HG03060 (cell line): ENCODE data around the gene ZMYND19.
"Not testable (repeated sequence)": the region's sequence is repeated elsewhere in the genome, so short reads cannot be mapped to it uniquely, and the experiment has no call there.

Source experiments
- ATAC-seq: cut with Tn5 transposase; IDR thresholded peaks from one replicate; pipeline ENCODE4 v1.9.1; 2021; ENCODE audit warnings: low read depth, moderate number of reproducible peaks; ENCODE audit not compliant: unreplicated experiment

ZMYND19 gene

DNA sequence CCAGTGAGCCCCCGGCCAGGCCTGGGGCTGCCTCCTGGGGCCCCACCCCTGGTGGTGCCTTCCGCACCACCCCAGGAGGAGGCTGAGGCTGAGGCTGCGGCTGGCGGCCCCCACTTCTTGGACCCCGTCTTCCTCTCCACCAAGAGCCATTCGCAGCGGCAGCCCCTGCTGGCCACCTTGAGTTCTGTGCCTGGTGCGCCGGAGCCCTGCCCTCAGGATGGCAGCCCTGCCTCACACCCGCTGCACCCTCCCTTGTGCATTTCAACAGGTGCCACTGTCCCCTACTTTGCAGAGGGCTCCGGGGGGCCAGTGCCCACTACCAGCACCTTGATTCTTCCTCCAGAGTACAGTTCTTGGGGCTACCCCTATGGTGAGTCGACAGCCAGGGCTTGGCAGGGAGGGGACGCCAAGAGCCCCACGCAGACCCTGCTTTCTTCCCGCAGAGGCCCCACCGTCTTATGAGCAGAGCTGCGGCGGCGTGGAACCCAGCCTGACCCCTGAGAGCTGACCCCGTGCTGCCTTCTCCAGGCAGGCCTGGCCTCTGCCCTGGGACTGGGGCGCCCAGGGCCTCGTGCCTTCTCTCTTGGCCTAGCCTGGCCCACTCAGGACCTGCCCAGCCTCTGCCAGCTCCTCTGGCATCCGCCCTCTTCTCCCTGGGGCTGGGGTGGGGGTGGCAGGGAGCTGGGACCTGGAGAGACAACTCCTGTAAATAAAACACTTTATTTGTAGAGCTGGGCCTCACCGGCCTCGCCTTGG is 24.5 kb upstream of the ZMYND19 start:
- no peak for ATAC-seq

DNA sequence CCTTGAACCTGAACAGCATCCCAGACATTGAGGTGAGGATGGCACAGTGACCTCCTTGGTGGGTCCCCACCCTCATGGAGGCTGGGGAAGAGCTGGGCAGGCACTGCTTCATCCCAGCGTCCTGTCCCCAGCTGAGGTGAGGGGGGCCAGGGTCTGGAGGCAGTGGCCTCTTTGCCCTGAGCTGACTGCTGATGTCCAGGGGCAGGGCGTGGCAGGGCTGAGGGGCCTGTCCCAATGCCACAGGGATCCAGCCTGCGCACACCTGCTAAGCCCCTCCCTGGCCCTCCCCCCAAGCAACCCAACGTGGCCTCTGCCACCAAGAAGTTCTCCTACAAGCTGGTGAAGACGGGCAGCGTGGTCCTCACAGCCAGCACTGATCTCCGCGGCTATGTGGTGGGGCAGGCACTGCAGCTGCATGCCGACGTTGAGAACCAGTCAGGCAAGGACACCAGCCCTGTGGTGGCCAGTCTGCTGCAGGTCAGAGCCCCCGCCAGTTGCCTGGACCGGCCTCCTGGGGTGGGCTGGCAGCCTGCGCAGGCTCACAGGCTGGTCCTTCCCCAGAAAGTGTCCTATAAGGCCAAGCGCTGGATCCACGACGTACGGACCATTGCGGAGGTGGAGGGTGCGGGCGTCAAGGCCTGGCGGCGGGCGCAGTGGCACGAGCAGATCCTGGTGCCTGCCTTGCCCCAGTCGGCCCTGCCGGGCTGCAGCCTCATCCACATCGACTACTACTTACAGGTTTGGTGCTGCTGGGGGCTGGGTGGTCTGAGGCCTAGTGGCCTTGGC is 23.6 kb upstream of the ZMYND19 start:
- ATAC-seq, result no peak

DNA sequence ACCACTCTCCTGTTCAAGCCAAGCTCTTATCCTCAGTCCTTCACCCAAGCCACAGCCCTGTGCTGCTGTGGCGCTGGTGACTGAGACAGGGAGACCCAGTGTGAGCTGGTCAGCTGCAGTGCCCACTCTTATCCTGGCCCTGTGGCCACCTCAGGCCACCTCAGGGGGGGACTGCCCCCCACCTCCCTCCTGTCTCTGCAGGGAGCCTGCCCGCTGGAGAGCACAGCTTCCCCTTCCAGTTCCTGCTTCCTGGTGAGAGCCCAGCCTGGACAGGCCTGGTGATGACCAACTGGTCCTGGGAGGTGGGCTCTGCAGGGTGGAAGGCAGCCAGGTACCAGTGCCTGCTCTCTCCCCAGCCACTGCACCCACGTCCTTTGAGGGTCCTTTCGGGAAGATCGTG is 22.9 kb upstream of the ZMYND19 start:
- ATAC-seq, result no peak

DNA sequence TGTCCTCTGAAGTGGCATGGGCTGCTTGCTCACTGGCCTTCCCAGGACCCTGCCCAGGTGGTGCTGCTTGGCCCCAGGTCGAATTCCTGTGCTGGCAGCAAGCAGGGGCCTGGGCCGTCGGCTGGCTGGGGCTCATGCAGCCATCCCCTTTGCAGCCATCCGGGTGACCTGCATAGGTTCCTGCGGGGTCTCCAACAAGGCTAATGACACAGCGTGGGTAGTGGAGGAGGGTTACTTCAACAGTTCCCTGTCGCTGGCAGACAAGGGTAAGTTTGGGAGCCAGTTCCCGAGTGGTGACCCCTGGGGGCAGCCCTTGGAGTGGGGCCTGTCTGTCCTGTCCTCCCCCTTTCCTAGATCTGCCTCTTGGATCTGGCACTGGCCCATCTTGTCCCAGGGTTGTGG is 22.4 kb upstream of the ZMYND19 start:
- ATAC-seq, result no peak

DNA sequence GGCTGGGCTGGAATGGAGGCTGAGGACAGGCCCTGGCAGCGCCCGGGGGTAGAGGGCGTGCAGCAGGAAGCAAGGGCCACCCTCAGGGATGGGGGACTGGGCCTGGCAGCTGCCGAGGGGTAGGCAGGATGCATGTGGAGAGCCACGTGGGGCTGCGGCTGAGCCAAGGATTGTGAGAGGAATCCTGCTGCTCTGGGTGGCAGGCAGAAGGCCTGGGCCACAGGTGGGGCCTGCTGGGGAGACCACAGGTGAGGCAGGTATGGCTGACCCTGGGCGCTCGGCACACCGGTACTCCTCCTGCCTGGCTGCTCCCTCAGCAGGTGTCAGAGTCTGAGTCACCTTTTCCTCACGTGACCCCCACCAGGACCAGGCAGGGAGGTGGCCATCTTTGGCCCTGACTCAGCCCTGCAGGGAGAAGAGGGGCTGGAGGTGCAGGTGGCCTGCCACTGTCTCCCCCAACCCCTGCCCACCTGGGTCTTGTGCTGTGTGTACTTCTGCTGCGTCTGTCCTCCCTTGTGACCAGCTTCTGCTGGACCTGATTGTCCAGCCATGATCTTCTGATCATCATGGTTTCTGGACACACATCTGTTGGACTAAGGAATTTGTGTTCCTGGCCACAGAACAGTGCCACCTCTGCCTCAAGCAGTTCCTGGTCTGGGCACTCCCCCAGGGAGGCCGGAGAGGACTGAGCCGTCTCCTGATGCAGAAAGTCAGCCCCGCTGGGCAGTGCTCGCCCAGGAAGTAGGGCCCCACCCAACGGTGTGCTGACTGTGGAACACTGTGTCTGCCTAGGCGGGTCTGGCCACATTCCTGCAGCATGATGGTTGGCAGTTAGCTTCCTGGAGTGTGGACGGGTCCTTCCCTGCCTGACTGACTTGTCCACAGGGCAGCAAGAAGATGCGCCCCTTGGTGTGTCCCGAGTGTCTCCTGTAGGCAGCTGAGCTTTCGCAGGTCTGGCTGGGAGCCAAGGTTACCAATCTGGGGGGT is 21.6 kb upstream of the ZMYND19 start:
- no peak for ATAC-seq

DNA sequence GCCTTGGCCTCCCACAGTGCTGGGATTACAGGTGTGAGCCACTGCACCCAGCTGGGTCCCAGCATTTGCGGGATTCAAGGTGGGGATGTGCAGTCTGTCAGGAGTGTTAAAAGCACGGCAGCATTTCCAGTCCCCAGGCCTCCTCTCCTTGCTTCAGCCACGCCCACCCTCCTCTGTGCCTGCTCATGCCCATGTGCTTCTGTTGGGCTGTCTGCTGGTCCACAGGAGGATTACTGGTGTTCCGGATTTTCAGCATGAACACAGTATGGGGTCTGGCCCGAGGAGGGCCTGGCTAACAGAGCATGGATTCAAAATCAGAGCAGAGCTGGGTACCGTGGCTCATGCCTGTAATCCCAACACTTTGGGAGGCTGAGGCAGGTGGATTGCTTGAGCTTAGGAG is 20.6 kb upstream of the ZMYND19 start:
- no peak for ATAC-seq

DNA sequence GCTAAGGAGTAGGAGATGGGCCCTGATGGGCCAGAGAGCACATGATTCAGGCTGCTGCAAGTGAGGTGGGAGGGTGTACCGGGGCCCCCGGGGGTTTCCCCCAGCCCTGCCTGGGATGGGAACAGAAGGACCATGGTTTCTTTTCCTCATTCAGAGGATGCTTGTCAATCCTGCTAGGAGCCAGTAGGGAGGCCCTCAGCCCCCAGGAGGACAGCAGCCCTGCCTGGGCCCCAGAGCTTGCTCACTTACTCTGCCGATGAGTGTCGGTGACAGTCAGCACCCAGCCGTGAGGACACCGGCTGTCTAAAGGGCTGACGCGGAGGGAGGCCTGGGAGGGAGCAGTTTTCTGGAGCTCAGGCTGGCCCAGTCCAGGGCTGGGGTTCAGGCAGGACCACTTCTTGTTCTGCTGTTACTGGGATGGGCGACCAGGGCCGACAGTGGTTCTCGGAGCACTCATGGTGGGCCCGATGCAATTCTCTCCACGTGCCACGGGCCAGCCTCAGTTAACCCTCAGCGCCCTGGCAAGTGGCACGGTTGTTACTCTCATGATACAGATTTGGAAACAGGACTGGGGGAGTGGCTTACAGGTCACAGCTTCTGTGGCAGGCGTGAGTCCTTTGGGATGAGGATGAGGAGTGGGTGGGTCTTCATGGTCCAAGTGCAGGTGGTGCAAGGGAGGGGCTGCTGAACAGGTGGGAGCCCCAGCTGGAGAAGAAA is 17.0 kb upstream of the ZMYND19 start:
- no peak for ATAC-seq

DNA sequence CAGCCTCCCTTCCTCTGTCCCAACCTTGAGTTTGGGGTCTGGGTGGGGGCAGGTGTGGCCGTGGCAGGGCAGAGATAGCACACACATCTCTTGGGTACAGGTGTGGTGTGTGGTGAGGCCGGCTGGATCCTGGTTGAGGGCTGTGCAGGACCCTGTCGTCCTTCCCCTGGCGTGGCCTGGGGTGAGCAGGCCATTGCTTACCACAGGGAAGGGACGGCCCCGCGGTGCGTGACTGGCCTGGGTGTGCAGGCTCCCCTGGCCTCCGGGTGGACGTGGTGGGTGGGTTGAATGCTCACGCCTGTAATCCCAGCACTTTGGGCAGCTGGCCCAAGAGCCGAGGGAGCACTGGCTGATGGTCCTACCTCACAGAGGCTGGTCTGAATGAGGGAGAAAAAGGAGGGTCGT is 16.4 kb upstream of the ZMYND19 start:
- no peak for ATAC-seq

DNA sequence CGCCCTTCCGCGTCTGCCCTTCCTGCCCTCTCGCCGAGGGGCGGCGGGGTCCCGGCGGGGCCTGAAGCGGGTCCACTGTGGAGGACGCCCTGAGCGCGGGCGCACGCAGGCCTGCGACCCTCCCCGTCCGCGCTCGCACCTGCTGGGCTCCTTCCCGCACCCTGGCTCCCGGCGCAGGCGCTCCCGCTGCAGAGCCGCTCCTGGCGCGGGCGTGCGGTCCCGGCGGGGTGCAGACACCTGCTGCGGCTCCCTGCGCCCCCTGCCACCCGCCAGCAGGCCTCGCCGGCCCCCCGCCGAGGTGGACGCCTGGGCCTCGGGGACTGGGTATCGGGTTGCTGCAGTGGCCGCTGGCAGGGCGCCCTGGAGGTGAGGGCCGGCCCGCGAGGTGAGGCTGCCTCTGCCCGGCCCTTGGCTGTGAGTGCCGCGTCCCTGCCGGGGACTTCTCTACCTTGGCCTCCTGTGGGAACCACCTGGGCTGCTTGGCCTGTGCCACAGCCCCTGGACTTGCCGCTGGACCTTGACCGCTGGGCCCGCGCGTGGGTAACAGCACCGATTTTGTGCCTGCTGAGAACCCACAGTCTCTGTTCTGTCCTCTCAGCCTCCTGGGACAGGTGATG is 15.8 kb upstream of the ZMYND19 start:
- ATAC-seq, result no peak

DNA sequence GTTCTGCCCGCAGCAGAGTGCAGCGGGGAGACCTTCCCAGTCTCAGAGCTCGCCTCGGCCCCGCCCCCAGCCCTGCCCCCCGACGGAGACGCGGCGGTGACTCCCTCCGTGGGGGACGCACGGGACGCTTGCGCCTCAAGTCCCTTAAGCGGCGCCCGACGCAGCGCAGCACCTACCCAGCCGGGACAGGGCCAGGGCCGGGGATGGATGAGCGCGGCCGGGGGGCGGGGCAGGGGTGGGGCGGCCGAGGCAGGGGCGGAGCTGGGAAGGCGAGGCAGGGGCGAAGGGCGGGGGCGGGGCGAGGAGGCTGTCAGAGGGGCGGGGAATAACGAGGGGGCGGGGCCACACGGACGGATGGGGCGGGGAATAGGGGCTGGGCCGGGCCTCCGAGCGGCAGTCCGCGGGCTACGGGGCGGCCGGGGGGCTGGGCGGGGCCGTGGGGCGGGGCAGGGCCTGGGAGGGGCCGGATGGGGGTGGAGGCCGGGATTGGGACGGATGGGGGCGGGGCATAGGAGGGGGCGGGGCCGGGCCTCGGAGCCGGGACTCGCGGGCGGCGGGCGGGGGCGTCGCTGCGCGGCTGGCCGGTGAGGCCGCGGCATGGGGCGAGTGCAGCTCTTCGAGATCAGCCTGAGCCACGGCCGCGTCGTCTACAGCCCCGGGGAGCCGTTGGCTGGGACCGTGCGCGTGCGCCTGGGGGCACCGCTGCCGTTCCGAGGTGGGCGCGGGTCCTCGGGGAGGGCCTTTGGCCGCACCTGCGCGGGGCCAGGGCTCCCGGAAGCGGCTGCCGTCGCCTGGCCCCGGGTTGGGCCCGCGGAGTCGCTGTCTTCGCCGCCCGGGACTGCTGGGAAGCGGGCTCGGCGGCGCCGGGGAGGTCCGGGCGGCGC is 15.1 kb upstream of the ZMYND19 start, which contains the start of gene ARRDC1:
Gene ARRDC1 (plus strand): TSS at position 566 of the 884 bp plus-strand sequence. CDS start 32 bp downstream, at position 598.
- ATAC-seq, result peak; percentile 56

DNA sequence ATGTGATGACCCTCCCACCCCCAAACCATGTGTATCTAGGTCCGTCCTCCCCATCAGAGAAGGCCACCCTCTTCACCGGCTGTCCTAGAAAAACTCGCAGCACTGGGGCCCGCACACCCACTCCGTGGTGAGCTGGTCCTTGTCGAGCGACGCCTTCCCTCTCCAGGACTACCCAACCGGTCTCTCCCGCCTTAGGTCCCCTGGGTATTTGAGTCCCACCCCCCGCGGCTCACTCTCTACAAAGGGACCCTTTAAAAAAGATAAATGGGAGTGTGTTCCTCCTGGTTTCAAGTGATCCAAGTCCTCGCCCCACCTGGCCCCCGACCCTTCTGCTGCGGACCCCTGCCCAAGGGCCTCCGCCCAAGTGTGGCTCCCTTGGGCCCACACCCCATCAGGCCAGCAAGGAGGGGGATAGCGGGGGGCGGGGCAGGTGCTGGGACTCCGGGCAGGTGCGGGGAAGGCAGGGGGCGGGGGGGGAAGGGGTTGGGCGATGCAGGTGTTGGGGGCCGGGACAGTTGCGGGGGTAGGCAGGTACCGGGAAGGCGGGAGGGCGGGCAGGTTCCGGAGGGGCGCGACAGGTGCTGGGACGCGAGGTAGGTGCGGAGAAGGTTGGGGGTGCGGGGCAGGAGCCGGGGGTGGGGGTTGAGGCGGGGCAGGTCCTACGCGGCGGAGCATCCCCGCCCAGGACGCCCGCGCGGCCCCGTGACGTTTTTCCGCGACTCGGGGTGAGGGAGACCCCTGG is 14.2 kb upstream of the ZMYND19 start:
- ATAC-seq, result no peak

DNA sequence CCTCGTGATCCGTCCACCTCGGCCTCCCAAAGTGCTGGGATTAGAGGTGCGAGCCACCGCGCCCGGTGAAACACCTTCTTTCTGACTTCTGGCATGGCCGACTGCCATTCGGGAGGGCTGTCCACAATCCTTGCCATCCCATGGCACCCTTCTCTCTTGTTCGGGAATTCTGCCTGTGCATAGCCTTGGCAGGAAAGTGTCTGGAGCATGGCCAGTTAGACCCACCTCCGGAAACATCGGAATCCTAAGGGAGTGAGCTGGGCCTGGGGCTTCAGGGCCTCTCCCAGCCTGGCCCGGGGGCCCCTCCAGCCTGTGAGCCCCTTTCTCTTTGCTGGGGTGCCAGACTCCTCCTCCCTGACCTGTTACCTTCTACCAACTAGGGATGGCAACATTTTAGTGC is 13.6 kb upstream of the ZMYND19 start:
- ATAC-seq, result no peak

DNA sequence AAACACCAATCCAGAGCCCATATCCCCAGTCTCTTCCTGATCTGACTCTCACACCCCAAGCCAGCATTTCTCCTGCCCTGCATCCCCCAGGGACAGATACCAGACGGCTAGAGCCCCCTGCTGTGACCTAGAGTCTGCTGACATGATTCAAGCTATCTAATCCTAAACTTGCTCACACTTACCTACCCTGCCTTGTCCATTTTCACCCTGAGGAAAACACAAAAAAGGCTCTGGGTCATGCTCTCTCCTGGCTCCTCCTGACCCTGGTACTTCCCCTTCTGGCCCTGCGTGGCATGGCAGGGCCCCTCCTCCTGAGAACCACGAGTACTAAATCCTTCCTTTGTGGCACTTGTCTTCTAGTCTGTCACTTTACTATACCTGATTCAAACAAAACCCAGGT is 12.3 kb upstream of the ZMYND19 start:
- no peak for ATAC-seq

DNA sequence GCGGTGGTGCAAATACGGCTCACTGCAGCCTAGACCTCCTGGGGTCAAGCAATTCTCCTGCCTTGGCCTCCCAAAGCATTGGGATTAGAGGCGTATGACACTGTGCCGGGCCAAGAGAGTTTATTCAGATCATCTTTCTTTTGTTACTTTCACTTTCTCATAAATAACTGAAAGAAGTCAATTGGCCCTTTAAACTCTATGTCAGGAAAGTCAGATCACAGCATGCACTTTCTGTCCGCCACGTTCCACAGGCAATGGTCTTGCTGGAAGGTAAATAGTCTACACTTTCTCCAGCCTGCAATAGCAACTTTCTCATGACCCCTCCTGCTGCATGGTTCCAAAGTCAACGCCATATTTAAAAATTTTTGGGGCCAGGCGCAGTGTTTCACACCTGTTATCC is 8.6 kb upstream of the ZMYND19 start:
- ATAC-seq, result no peak

DNA sequence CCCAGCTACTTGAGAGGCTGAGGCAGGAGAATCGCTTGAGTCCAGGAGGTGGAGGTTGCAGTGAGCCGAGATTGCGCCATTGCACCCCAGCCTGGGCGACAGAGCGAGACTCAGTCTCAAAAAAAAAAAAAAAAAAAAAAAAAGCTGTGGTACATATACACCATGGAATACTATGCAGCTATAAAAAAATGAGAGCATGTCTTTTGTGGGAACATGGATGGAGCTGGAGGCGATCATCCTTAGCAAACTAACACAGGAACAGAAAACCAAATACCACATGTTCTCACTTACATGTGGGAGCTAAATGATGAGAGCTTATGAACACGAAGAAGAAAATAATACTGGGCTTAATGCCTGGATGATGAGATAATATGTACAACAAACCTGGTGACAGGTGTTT is 6.3 kb upstream of the ZMYND19 start:
- ATAC-seq, result not testable (repeated sequence)

DNA sequence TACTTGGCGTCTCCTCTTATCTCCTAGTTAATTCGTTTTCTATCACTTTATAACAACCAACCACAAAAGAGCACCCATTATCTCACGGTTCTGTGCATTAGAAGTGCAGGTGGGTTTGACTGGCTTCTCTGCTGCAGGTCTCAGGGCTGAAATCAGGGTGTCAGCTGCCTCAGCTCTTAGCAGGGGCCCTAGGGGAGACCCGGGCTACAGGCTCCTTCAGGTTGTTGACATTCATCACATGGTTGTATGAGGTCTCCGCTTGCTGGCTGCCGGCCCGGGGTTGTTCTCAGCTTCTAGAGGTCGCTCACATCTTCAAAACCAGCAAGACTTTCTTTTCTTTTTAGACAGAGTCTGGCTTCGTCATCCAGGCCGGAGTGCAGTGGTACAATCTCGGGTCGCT is 2.9 kb upstream of the ZMYND19 start:
- no peak for ATAC-seq

DNA sequence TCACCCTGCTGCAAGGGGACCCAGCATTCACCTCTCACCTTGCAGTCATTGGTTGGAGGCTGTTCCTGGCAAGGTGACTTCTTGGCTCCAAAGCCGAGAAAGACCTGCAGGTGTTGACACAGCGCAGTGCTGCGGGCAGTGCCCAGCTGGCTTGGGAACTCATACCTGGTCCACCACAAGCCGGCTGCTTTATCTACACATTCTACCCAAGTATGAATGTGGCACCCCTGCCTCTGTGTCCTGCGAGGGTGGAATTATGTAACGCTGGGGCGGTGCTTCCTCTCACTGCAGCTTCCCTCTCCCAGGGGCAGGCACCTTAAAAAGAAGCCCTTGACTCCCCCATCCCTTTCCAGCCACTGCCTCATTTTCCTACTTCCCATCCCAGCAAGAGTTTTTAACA is 2.5 kb upstream of the ZMYND19 start:
- no peak for ATAC-seq

DNA sequence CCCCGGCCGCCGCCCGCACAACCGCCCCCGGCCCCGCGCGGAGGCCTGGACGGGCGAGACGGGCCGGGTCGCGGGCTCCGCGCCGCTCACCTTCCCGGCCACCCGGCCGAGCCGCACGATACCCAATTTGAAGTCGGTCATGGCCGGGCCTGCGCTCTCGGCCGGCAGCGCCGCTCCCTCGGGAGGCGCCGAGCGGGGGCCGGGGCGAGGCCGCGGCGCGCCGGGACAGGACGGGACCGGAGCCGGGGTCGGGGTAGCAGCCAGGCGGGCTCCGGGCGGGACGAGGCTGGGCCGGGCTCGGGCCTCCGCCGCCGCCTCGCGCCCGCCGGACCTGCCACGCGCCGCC is 216 bp downstream of the ZMYND19 start:
- ATAC-seq, result no peak
